Germinal center (tissue), 1 donor: Measurements from ENCODE around the gene STAB1.

Experiments used
- DNase-seq: peaks from one replicate; pipeline ENCODE4 v3.0.0; 2012; ENCODE audit warnings: mixed read lengths, low spot score

Gene STAB1

DNA sequence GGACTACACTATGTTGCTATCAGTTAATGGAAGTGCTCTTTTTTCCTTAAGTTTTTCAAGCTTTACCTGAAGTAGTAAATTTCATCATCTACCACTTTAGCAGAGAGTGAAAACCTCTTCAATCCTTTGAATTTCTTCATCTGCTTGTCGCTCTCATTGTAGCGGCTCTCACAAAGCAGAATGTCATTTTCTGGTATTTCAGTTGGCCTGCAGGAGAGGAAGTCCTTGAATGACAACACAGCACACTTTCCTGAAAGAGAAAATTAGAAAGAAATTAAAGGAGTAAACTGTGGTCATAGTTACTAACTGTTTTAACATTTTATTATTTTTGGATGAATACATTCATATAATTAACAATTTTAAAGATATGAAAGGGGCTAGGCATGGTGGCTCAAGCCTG, 68.8 kb downstream of the STAB1 start:
- DNase-seq: no peak

DNA sequence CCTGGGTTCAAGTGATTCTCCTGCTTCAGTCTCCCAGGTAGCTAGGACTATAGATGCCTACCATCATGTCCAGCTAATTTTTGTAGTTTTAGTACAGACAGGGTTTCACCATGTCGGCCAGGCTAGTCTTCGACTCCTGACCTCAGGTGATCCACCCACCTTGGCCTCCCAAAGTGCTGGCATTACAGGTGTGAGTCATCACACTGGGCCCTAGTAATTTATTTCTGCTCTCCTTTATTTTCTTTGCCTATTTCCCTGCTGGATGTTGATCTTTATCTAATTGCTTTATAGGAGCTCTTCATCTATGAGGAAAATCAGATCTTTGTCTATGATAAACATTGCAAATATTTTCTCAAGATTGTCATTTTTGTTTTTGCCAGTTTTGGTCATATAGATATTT, 72.9 kb downstream of the STAB1 start:
- no peak for DNase-seq

DNA sequence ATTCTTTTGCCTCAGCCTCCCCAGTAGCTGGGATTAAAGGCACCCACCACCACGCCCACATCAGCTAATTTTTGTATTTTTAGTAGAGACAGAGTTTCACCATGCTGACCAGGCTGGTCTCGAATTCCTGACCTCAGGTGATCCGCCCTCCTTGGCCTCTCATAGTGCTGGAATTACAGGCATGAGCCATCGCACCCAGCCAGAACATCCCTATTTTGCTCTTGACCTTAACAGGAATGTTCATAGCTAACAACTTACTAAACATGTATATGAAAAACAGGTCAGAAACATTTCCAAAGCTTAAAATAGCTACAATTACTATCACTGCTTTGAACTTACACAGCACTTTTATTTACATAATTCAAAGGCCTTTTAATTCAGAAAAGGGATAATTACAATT, 74.9 kb downstream of the STAB1 start:
- DNase-seq: no peak

DNA sequence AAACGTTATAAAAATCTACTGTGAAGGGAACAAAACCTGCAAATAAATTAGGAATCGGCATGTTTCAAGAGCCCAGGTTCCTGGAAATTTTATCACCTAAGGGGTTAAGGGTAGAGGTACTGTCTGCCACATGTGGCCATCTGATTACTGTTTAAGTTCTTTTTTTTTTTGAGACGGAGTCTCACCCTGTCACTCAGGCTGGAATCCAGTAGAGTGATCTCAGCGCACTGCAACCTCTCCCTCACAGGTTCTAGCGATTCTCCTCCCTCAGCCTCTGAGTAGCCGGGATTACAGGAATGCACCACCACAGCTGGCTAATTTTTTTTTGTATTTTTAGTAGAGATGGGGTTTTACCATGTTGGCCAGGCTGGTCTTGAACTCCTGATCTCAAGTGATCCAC, 77.1 kb downstream of the STAB1 start:
- no peak for DNase-seq
